ENCODE results near the gene GATA5.
"Not testable (repeated sequence)": the region's sequence is repeated elsewhere in the genome, so short reads cannot be mapped to it uniquely, and the experiment has no call there.

The GATA5 gene

GRCh38 chr20:62505337-62506045 lies 29.7 kb upstream of the GATA5 start:
- DNase-seq: no peak

GRCh38 chr20:62504323-62504722 lies 28.5 kb upstream of the GATA5 start:
- no peak for DNase-seq

- DNase-seq: no peak
These were observed 27.8 kb upstream of the GATA5 start for GRCh38 chr20:62503401-62504178.

GRCh38 chr20:62502496-62503095 lies 26.8 kb upstream of the GATA5 start:
- DNase-seq: no peak

- DNase-seq: no peak
These were observed 26.2 kb upstream of the GATA5 start for GRCh38 chr20:62501801-62502495.

GRCh38 chr20:62500237-62500864 lies 24.6 kb upstream of the GATA5 start:
- peak in 51 of 58 donors; percentile 6 to 79 (median 39) for DNase-seq

GRCh38 chr20:62499758-62500236 lies 24.0 kb upstream of the GATA5 start:
- DNase-seq: no peak

- DNase-seq: no peak
These were observed 23.1 kb upstream of the GATA5 start for GRCh38 chr20:62498874-62499273.

GRCh38 chr20:62496568-62497218 lies 20.9 kb upstream of the GATA5 start:
- peak in 1 of 58 donors; percentile 11 for DNase-seq

- no peak for DNase-seq
These were observed 20.2 kb upstream of the GATA5 start for GRCh38 chr20:62495749-62496567.

- DNase-seq: no peak
These were observed 19.4 kb upstream of the GATA5 start for GRCh38 chr20:62494980-62495748.

- no peak for DNase-seq
These were observed 18.7 kb upstream of the GATA5 start for GRCh38 chr20:62494537-62494936.

- DNase-seq: no peak
These were observed 18.1 kb upstream of the GATA5 start for GRCh38 chr20:62493886-62494285.

- DNase-seq: no peak
These were observed 17.6 kb upstream of the GATA5 start for GRCh38 chr20:62493253-62493885.

- no peak for DNase-seq
These were observed 16.9 kb upstream of the GATA5 start for GRCh38 chr20:62492711-62493110.

- not testable (repeated sequence) for DNase-seq
These were observed 15.0 kb upstream of the GATA5 start for GRCh38 chr20:62490783-62491182.

GRCh38 chr20:62489932-62490263 lies 14.1 kb upstream of the GATA5 start:
- no peak for DNase-seq

- no peak for DNase-seq
These were observed 13.6 kb upstream of the GATA5 start for GRCh38 chr20:62489186-62489931.
